HCT116 (cell line): ENCODE measurements around the gene UGDH.

Experiments
- CTCF ChIP-seq, 3 experiments: fragments of 200-600 bp in 1 of 3; sonication (generic) in 1 of 3; IDR thresholded peaks in 2 of 3; conservative IDR thresholded peaks in 1 of 3; 2 replicates each; pipeline ENCODE4 v1.5.1; 2012 to 2017; ENCODE audit warnings: low read depth in 2 of 3, low read length in 2 of 3, antibody characterized with exemption in 1 of 3, borderline replicate concordance in 1 of 3, control low read depth in 1 of 3, mild to moderate bottlenecking in 1 of 3, mixed read lengths in 1 of 3, mixed run types in 1 of 3, moderate library complexity in 1 of 3; ENCODE audit not compliant: insufficient read depth in 1 of 3
- EZH2phosphoT487 ChIP-seq: fragments of 200-600 bp; IDR thresholded peaks from 2 replicates; pipeline ENCODE4 v1.6.1; 2018; ENCODE audit warnings: antibody characterized with exemption, borderline replicate concordance
- RAD21 ChIP-seq: IDR thresholded peaks from 2 replicates; pipeline ENCODE4 v1.6.1; 2012; ENCODE audit warnings: low read depth, mild to moderate bottlenecking
- SP1 ChIP-seq: IDR thresholded peaks from 2 replicates; pipeline ENCODE4 v1.6.1; 2012; ENCODE audit warnings: low read depth
- YY1 ChIP-seq: IDR thresholded peaks from 2 replicates; pipeline ENCODE4 v1.6.1; 2011; ENCODE audit warnings: low read length, low read depth, moderate library complexity, mild to moderate bottlenecking; ENCODE audit not compliant: insufficient replicate concordance; ENCODE audit errors: extremely low read depth
- TF ChIP-seq, protein P1 (sequence below): IDR thresholded peaks from 2 replicates; pipeline ENCODE4 v1.6.1; 2012; ENCODE audit warnings: low read depth

- TF ChIP-seq, protein P1, sequence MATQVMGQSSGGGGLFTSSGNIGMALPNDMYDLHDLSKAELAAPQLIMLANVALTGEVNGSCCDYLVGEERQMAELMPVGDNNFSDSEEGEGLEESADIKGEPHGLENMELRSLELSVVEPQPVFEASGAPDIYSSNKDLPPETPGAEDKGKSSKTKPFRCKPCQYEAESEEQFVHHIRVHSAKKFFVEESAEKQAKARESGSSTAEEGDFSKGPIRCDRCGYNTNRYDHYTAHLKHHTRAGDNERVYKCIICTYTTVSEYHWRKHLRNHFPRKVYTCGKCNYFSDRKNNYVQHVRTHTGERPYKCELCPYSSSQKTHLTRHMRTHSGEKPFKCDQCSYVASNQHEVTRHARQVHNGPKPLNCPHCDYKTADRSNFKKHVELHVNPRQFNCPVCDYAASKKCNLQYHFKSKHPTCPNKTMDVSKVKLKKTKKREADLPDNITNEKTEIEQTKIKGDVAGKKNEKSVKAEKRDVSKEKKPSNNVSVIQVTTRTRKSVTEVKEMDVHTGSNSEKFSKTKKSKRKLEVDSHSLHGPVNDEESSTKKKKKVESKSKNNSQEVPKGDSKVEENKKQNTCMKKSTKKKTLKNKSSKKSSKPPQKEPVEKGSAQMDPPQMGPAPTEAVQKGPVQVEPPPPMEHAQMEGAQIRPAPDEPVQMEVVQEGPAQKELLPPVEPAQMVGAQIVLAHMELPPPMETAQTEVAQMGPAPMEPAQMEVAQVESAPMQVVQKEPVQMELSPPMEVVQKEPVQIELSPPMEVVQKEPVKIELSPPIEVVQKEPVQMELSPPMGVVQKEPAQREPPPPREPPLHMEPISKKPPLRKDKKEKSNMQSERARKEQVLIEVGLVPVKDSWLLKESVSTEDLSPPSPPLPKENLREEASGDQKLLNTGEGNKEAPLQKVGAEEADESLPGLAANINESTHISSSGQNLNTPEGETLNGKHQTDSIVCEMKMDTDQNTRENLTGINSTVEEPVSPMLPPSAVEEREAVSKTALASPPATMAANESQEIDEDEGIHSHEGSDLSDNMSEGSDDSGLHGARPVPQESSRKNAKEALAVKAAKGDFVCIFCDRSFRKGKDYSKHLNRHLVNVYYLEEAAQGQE = no peak
- no peak for TF ChIP-seq YY1
- no peak for TF ChIP-seq CTCF (IDR thresholded peaks at IDR 0.05 in 2 of 3, conservative IDR thresholded peaks at IDR 0.05 in 1 of 3; ENCODE audit: borderline replicate concordance in 1 of 3, insufficient read depth in 1 of 3, low read depth in 2 of 3, low read length in 2 of 3)
- no peak for TF ChIP-seq SP1
- TF ChIP-seq RAD21 = no peak
- no peak for TF ChIP-seq EZH2phosphoT487
Measured at GRCh38 chr4:39495446-39496213, 31.6 kb downstream of the UGDH start.
